SW480 (cell line): ENCODE results near the gene RPN2.
A peak's percentile ranks its signal among the peaks of the same experiment; 100 is the strongest.
"Not testable (repeated sequence)": the region's sequence is repeated elsewhere in the genome, so short reads cannot be mapped to it uniquely, and the experiment has no call there.

Experiments
- DNase-seq: peaks from one replicate; pipeline ENCODE4 v3.0.0-alpha.2; 2016; ENCODE audit warnings: low spot score

RPN2 gene

DNA sequence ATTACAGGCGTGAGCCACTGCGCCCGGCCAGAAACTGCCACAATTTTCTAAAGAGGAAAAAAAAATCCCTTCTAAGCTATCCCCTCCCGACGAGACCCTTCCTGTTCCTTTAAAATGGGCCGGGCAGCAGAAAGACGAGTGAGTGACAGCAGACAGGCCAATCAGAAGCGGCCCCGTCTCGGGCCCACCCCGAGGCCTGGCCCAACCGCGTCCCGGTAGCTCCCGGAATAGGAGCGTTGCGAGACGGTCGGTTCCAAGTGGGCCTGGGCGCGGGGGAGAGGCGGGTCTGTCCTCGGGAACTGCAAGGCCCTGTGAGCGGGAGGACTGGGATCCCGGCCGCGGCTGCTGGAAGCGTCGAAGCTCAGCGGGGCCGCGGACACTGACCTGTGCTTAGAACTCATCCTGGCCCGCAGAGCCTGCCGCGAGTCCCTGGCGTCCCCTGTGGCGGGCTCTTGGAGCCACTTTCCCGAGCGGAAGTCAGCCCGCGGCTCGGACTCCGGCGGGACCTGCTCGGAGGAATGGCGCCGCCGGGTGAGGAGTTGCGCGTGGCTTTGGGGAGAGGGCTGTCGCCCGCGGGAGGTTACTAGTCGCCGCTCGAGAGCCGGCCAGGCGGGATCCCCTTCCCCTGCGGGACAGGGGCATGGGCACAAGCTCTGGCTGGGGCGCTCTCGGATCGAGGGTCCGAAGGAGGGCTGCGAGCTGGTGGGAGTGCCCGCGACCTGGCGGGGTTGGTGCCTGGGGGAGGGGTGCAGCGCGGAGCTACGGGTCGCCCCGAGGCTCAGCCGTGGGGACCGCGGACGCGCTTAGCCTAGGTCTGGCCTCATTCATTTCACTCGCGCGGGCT lies at the start of gene RPN2, which contains the start of gene MROH8:
RPN2 (plus strand) TSS at position 492 of the 844 bp plus-strand sequence; CDS start at position 519, 27 bp downstream.
MROH8 (minus strand) TSS at position 710 of the 844 bp plus-strand sequence.
- peak; percentile 100 for DNase-seq

DNA sequence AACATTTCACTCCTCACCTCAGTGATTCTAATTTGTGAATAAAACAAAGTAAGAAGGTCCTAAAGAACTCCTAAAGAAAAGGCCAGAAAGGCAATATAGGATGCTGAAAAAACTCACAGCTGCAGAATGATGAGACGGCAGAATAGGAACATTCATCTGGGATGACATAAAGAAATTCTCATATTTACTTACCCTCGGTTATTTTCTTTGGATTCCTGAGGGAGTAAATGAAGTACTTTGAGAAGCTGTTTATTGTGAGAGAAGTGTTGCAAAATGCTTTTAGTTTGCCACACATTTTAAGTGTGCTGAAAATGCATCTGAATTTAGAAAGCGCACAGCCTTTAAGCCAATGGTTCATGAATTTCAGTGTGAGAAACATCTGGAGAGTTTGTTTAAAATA lies 47.6 kb upstream of the RPN2 start:
- DNase-seq, result no peak

DNA sequence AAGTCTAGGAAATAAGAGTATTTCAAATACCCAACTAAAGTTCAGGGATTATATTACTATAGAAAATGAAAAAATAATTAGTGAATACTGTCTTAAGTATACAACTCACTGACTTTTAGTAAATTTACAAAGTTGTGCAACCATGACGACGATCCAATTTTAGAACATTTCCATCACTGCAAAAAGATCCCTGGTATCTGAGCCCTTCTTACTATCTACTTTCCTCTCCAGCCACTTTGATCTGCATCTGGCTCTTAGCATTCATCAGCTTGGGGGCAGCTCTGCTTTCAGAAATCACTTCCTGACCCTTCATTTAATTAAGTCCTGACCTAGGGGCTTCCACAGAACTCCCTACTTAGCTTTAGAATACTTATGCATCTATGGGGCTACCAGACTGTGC lies 45.2 kb upstream of the RPN2 start:
- no peak for DNase-seq

DNA sequence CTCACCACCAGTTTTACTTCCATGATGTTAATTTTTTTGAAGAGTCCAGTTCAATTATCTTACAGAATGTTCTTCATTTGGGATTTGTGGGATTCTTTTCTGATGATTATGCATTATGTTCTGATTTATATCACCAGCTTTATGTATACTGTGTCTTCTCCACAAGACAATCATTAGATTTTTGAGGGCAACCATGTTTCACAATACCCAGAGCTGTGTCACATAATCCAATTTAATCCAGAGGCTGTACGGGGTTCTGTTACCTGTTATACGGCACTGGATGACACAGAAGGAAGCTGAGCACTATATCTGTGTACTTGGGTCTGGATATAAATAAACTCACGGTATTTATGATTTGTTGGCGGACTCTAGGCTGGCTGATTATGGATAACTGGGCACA lies 41.6 kb upstream of the RPN2 start:
- no peak for DNase-seq

DNA sequence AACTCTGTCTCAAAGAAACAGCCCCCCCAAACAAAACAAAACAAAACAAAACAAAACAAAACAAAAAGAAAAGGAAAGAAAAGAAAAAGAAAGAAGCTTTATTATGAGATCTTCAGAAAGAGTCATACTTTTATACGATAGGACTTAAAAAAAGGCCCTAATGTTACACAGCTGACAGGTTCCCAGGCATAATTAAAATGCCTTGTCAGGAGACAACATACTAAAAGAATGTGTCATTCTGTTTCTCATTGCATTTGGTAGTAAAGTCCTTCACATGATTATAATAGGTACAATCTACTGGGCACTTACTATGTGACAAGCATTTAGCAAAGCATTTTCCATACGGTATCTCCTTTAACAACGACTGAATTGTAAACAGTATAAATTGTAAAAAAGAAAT lies 36.4 kb upstream of the RPN2 start:
- DNase-seq, result peak; percentile 26

DNA sequence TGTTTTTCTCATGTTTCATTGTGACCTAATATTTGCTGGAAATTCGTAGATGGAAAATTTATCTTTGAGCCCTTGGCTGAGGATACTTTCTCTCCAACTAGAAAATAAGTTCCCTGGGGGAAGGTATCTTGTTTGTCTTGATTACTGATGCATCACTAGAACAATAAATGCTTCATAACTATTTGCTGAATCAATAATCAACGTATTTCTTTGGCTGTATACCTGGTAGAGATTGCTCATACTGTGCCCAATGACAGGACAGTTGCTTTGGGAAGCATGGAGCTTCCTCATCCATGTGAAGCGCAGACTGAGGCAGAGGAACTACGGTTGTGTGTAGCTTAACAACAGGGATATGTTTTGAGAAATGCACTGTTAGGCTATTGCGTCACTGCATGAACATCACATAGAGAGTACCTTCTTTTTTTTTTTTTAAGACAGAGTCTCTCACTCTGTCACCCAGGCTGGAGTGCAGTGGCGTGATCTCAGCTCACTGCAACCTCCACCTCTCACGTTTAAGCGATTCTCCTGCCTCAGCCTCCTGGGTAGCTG lies 34.2 kb upstream of the RPN2 start:
- DNase-seq, result no peak

DNA sequence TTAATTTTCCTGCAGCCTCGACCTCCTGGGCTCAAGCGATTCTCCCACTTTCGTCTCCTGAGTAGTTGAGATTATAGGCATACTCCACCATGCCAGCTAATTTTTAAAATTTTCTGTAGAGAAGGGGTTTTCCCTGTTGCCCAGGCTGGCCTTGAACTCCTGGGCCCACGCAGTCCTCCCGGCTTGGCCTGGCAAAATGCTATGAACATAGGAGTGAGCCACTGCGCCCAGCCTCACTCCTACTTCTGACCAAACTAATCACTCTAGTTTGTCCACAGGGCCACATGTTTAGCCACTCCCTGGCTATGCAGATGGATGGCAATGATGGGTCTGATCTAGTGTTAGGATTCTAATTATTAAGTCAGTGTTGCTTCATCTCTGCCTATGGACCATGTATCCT lies 31.9 kb upstream of the RPN2 start:
- DNase-seq, result no peak

DNA sequence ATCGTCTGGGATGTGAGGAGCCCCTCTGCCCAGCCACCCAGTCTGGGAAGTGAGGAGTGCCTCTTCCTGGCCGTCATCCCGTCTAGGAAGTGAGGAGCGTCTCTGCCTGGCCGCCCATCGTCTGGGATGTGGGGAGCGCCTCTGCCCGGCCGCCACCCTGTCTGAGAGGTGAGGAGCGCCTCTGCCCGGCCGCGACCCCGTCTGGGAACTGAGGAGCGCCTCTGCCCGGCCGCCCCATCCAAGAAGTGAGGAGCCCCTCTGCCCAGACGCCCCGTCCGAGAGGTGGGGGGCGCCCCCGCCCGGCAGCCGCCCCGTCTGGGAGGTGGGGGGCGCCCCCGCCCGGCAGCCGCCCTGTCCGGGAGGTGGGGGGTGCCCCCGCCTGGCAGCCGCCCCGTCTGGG lies 28.3 kb upstream of the RPN2 start:
- DNase-seq, result not testable (repeated sequence)

DNA sequence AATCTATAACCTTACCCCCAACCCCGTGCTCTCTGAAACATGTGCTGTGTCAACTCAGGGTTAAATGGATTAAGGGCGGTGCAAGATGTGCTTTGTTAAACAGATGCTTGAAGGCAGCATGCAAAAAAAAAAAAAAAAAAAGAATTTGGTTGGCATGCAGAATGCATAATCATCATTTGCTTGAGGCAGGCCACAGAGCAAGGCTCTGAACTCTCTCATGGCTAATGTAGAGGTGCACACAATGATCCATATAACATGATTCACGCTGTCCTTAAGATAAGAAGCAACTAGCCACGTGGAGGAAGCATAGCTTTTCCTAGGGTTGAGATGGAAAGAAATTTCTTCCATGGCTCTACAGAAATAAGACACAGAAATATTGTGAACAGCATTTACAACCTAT lies 27.6 kb upstream of the RPN2 start:
- no peak for DNase-seq

DNA sequence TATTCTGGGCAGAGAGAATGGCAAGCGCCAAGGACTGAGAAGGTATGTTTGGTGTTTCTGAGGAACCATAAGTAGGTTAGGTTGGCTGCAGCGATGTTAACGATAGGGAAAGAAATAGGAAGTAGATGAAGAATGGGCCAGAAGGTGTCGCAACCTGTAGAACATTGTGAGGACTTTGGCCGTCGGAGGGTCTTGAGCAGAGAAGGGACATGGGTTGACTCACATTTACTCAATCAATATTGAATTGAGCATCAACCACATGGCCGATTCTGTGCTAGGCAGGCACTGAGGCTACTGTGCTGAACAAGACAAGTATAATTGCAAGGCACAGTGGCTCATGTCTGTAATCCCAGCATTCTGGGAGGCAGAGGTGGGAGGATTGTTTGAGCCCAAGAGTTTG lies 26.8 kb upstream of the RPN2 start:
- DNase-seq, result no peak

DNA sequence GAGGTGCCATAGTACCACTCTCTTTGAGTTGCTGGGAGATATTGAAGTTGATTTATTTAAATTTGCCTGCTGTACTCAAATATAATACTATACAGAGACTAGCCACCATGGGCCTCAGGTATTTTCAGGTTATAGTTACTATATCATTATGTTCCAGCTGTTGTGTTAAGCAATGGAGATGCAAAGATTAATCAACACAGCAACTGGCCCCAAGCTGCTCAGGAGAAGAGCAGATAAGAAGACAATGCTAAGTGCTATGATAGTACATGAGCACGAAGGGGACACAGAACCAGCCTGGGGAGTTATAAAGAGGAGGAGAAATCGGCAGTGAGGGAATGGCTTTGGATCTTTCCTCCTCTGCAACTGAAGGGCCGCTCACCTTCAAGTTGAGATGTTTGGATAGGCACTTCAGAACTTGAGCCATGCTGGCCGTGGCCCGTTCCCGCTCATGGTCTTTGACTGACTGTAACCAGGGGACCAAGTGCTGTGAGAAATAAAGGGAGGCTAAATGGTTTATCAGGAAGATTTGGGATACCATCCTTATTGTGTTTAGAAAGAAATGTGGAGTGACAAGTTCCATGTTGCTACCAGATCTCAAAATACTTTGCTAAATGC lies 24.3 kb upstream of the RPN2 start:
- no peak for DNase-seq

DNA sequence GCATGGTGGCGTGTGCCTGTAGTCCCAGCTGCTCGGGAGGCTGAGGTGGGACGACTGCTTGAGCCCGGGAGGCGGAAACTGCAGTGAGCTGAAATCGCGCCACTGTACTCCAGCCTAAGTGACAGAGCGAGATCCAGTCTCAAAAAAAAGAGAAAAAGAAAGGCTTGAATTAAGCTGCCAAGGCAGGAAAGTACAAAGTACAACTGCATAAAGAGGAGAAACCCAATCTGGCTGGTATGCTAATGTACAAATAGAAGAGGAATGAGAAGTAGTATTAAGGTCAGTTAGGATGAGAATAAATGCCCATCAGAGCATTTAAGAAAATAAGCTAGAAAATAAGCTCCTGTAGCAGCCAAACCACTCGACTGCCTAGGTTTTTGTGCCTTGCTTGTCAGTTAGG lies 23.1 kb upstream of the RPN2 start:
- DNase-seq, result no peak

DNA sequence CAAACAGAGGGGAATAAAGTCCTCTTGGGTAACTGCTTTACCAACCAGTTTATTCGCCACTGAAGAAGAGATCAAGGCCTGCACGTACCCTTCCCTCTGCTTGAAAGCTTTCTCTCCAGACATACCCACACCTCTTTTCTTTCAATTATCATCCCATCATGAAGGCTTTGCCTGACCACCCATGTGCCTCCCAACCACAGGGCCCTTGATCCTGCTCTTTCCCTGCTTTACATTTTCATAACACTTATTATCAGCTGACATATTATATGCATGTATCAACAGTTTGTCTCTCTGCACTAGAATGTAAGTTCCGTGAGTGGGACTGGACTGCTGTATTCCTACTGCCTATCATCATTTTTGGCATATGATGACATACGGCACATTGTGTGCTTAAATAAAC lies 20.9 kb upstream of the RPN2 start:
- DNase-seq, result no peak

DNA sequence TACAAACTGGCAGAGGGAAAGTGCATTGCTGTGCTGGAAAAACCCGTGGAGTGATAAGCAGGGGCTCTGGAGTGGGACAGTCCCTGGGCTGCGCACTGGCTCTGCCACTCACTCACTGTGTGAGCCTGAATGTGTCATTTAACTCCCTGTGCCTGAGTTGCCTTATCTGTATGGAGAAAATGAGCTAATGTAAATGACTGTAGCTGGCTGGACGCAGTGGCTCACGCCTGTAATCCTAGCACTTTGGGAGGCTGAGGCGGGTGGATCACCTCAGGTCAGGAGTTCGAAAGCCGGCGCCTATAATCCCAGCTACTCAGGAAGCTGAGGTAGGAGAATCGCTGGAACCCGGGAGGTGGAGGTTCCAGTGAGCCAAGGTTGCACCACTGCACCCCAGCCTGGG lies 18.4 kb upstream of the RPN2 start:
- DNase-seq, result no peak

DNA sequence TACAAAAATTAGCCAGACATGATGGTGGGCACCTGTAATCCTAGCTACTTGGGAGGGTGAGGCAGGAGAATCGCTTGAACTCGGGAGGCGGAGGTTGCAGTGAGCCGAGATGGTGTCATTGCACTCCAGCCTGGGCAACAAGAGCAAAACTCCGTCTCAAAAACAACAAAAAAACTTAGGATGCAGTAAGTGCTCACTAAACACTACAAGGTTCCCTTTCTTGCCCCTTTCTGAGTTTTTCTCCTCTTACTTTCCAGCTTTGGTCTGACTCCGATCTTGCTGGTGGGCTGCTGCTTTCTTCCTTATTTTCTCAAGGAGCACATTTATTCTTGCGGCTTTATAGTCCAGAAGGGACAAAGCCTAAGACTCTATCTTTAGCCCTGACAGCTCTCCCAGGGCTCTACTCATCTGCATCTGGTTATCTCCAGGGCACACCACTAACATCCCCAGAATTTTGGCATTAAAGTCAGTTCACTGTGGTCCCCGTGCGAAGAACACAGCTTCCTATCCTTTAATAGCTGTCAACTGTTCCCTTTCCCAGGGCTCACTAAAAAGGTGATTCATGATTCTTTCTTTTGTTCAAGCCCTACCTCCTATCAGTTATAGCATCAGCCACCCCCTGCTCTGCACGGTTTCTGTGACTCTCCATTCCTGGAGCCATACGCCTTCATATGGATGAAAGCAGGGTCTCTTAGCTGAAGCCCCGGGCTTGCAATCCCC lies 17.1 kb upstream of the RPN2 start:
- no peak for DNase-seq

DNA sequence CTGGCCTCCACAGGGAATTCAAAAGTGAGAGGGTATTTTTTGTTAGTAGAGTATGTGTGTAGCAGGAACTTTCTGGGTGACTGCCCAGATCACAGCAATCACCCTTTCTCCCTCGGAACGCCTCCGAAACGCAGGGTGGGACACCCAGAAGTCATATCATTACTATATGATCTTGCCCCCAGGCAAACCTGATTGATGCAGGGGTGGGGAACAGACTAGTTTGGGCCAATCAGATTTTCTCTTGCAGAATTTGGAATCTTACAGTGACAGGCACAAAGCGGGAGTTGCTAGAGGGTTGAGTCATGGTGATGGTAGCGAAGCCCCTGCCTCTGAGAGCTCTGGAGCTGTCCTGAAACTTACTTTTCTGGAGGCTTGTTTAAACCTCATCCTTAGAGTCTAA lies 16.5 kb upstream of the RPN2 start:
- no peak for DNase-seq

DNA sequence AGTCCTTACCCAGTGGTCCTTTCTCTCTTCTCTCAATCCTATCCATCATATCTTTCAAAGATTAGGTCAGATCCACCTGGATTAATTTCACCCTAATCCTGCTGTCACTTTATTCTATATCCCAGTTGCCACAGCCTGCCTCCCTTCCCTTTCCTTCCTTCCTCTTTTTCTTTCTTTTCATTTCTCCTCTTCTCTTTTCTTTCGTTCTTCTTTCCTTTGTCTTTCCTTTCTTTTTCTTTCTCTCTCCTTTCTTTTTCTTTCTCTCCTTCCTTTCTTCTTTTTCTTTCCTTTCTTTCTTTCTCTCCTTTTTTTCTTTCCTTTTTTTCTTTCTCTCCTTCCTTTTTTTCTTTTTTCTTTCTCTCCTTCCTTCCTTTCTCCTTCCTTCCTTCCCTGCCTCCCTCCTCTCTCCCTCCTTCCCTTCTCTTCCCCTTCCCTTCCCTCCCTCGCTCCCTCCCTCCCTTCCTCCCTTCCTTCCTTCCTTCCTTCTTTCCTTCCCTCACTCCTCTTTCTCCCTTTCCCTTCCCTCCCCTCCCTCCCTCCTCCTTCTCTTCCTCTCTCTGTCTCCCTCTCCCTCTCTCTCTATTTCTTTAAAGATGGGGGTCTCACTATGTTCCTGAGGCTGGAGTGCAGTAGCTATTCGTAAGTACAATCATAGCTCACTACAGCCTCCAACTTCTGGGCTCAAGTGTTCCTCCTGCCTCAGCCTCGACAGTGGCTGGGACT lies 15.1 kb upstream of the RPN2 start:
- no peak for DNase-seq

DNA sequence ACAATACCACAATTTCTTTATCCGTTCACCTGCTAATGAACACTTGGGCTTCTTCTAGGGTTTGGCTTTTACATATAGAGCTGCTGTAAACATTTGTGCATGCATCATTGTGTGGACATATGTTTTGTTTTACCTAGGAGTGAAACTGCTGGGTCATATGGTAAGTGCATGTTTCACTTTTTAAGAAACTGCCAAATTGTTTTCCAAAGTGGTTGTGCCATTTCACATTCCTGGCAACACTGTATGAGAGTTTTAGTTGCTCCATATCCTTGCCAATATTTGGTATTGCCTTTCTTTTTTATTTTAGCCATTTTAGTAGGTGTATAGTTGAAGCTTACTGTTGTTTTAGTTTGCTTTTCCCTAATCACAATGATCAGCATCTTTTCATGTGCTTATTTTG lies 14.1 kb upstream of the RPN2 start:
- DNase-seq, result no peak

DNA sequence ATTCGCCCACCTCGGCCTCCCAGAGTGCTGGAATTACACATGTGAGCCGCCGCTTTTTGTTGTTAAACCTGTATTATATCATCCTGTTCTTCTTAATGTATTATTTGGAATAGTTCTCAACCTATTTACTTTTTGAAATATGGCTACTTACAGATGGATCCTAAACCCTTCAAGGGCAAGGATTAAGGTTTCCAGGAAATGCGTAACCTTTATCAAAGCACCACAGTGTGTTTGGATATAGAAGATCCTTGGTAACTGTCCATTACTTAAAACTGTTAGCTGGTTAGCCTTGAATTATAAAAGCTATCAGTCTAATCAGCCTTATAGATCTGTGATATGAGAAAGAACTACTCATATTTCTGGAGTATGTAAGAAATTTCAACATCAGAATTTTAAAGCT lies 12.3 kb upstream of the RPN2 start:
- DNase-seq, result no peak

DNA sequence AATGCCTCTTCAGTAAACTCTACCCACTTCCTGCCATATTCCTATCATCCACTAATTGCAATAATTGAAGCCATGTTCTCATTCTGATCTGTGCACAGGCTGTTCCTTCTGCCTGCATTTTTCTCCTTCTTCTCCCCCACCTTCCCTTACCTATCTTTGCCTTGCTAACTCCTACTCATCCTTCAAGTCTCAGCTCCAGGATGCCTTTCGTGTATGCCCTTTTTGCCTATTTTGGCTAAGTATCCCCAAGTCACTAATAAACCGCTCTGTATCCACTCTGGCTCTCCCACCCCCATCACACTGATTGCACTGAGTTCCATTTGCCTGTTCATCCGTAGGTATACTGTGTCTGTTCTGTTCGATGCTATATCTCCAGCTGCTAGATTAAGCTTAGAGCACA lies 6.3 kb upstream of the RPN2 start:
- DNase-seq, result no peak

DNA sequence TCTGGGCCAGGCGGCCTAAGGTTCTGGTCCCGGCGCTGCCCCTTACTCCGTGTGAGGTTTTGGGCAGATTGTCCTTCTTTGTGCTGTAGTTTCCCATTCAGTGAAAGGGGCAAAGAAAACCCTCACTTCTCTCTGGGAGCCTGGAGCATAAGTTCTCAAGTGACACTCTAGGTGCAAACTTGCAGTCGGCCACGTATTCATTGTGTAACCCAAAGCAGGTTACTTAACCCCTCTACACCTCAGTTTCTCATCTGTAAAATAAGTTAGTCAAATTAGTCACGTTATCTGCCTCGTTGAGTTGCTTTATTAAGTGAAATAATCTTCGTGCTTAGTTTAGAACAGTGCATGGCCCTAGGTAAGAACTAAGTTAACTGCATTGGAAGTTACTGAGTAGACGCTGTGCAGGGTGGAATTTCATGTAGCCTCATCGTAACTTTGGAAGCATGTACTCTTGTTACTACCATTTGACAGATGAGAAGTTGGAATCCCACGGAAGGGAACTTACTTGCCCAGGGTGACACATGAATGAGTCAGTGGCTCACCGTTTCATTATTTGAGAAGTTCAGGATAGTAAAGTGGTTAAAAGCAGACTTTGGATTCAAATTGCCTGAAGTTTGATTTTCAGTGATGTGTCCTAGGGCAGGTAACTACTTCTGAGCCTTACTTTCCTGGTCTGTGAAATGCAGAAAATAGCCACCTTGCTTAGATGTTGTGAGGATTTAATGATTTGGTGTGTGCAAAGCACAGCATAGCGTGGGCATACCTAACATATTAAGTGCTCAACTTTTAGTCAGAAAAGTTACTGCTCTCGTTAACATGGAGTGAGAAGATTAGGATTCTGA lies 774 bp downstream of the RPN2 start:
- peak; percentile 73 for DNase-seq
